H1 (cell line): ENCODE data around the gene LBH. TPM values are rescaled to one million over a fixed set of nuclear protein-coding genes. Genes with fewer than 3 reads are reported as not detected.

ENCODE experiments used
- CTCF ChIA-PET: fragments of 300-600 bp; sonication (Branson Sonifier 250); formaldehyde crosslinking; loops from one replicate; lab custom pipeline; 2021; ENCODE audit not compliant: partially characterized antibody; lab: Charles Lee
- POLR2A ChIA-PET: fragments of 300-600 bp; sonication (Branson Sonifier 250); formaldehyde crosslinking; loops from one replicate; lab custom pipeline; 2021; ENCODE audit warnings: inconsistent platforms; ENCODE audit not compliant: partially characterized antibody; lab: Charles Lee
- DNase-seq, 2 experiments: peaks; one replicate each; pipeline versions ENCODE4 v3.0.0 to v3.0.0-alpha.2; 2010 to 2022; ENCODE audit warnings: low spot score in 2 of 2, low read depth in 1 of 2, mixed read lengths in 1 of 2
- FAIRE-seq: peaks from 2 replicates; lab custom pipeline; 2011; peaks lifted over from hg19 to GRCh38; lab: Jason Lieb, UNC
- H2AFZ ChIP-seq: 2 replicates; pipeline ENCODE4 v1.8.1; 2012; ENCODE audit warnings: low read length, inconsistent platforms
- H2AK5ac ChIP-seq: 2 replicates; pipeline ENCODE4 v1.6.1; 2013; ENCODE audit warnings: low read depth, low read length
- H2BK120ac ChIP-seq: replicated peaks from 2 replicates; pipeline ENCODE3; 2013; ENCODE audit warnings: low read depth, low read length, inconsistent platforms
- H2BK12ac ChIP-seq: 2 replicates; pipeline ENCODE4 v1.6.1; 2013; ENCODE audit warnings: low read depth, low read length
- H2BK15ac ChIP-seq: 2 replicates; pipeline ENCODE4 v1.6.1; 2013; ENCODE audit warnings: low read length
- H2BK20ac ChIP-seq: 2 replicates; pipeline ENCODE4 v1.6.1; 2013; ENCODE audit warnings: low read length
- H2BK5ac ChIP-seq: 2 replicates; pipeline ENCODE4 v1.6.1; 2013; ENCODE audit warnings: low read depth, low read length
- H3K14ac ChIP-seq: 2 replicates; pipeline ENCODE4 v1.6.1; 2013; ENCODE audit warnings: inconsistent platforms; ENCODE audit not compliant: insufficient read length
- H3K18ac ChIP-seq: 2 replicates; pipeline ENCODE4 v1.6.1; 2013; ENCODE audit warnings: low read length; ENCODE audit errors: extremely low read depth
- H3K23ac ChIP-seq: 2 replicates; pipeline ENCODE4 v1.6.1; 2013; ENCODE audit warnings: inconsistent platforms; ENCODE audit not compliant: insufficient read length
- H3K23me2 ChIP-seq: 2 replicates; pipeline ENCODE4 v1.6.1; 2013; ENCODE audit warnings: low read depth, low read length
- H3K27ac ChIP-seq: 2 replicates; pipeline ENCODE4 v1.6.1; 2011; ENCODE audit warnings: low read depth, low read length, inconsistent platforms
- H3K27me3 ChIP-seq, 4 experiments: replicated peaks in 1 of 4; 1 replicate in 1 of 4; 2 replicates in 3 of 4; pipeline versions ENCODE4 v1.6.1 to v1.8.1; 2011 to 2013; ENCODE audit warnings: low read length in 3 of 4, mild to moderate bottlenecking in 3 of 4, inconsistent platforms in 2 of 4, mixed read lengths in 2 of 4, moderate library complexity in 1 of 4; ENCODE audit not compliant: control insufficient read depth in 3 of 4, insufficient read depth in 3 of 4; ENCODE audit errors: extremely low read depth in 1 of 4
- H3K36me3 ChIP-seq, 4 experiments: 2 replicates each; pipeline versions ENCODE4 v1.6.1 to v1.8.1; 2011 to 2013; ENCODE audit warnings: mild to moderate bottlenecking in 4 of 4, low read length in 3 of 4, moderate library complexity in 2 of 4, control low read depth in 1 of 4, inconsistent platforms in 1 of 4; ENCODE audit not compliant: insufficient read depth in 4 of 4, control insufficient read depth in 2 of 4
- H3K4ac ChIP-seq: replicated peaks from 2 replicates; pipeline ENCODE3; 2013; ENCODE audit warnings: low read length, low read depth, mixed read lengths, inconsistent platforms; ENCODE audit not compliant: insufficient read length
- H3K4me1 ChIP-seq, 4 experiments: replicated peaks in 1 of 4; 1 replicate in 1 of 4; 2 replicates in 3 of 4; pipeline versions ENCODE4 v1.6.1 to v1.8.1; 2011 to 2013; ENCODE audit warnings: low read length in 3 of 4, inconsistent platforms in 2 of 4, mixed read lengths in 1 of 4; ENCODE audit not compliant: insufficient read depth in 4 of 4, control insufficient read depth in 3 of 4
- H3K4me2 ChIP-seq, 2 experiments: 2 replicates each; pipeline versions ENCODE4 v1.6.1 to v1.8.1; 2011 to 2013; ENCODE audit warnings: low read depth in 2 of 2, low read length in 2 of 2, control low read depth in 1 of 2, inconsistent platforms in 1 of 2, mild to moderate bottlenecking in 1 of 2; ENCODE audit not compliant: insufficient read depth in 1 of 2
- H3K4me3 ChIP-seq, 4 experiments: fragments of 200-600, 300-600 bp in 1 of 4; sonication (generic), shearing (Covaris generic), sonication (Bioruptor Twin) in 1 of 4; 2 replicates each; pipeline versions ENCODE4 v1.5.1 to v1.8.1; 2011 to 2016; ENCODE audit warnings: low read length in 4 of 4, low read depth in 3 of 4, control low read depth in 2 of 4, inconsistent platforms in 2 of 4, mild to moderate bottlenecking in 2 of 4, mixed read lengths in 1 of 4, moderate library complexity in 1 of 4; ENCODE audit not compliant: insufficient read depth in 2 of 4; ENCODE audit errors: extremely low read depth in 1 of 4
- H3K56ac ChIP-seq: replicated peaks from 2 replicates; pipeline ENCODE3; 2013; ENCODE audit warnings: low read depth, mild to moderate bottlenecking, mixed read lengths, low read length, inconsistent platforms; ENCODE audit not compliant: insufficient read length
- H3K79me1 ChIP-seq: 2 replicates; pipeline ENCODE4 v1.6.1; 2013; ENCODE audit warnings: low read depth, low read length, control low read depth
- H3K79me2 ChIP-seq, 2 experiments: 2 replicates each; pipeline versions ENCODE4 v1.6.1 to v1.8.1; 2012 to 2013; ENCODE audit warnings: low read length in 2 of 2, mild to moderate bottlenecking in 2 of 2, inconsistent platforms in 1 of 2; ENCODE audit not compliant: insufficient read depth in 2 of 2, control insufficient read depth in 1 of 2
- H3K9ac ChIP-seq, 4 experiments: replicated peaks in 1 of 4; 1 replicate in 1 of 4; 2 replicates in 3 of 4; pipeline versions ENCODE4 v1.6.1 to v1.8.1; 2011 to 2013; ENCODE audit warnings: low read depth in 3 of 4, low read length in 3 of 4, control low read depth in 2 of 4, mild to moderate bottlenecking in 2 of 4, moderate library complexity in 2 of 4, inconsistent platforms in 1 of 4; ENCODE audit errors: extremely low read depth in 1 of 4
- H3K9me3 ChIP-seq, 2 experiments: 2 replicates each; pipeline versions ENCODE4 v1.6.1 to v1.8.1; 2012 to 2013; ENCODE audit warnings: mild to moderate bottlenecking in 2 of 2, moderate library complexity in 2 of 2, control low read depth in 1 of 2, inconsistent platforms in 1 of 2, low read depth in 1 of 2, low read length in 1 of 2, mixed read lengths in 1 of 2; ENCODE audit not compliant: insufficient read depth in 2 of 2
- H4K20me1 ChIP-seq, 2 experiments: replicated peaks in 1 of 2; 2 replicates each; pipeline versions ENCODE3 to v1.8.1; 2011 to 2013; ENCODE audit warnings: inconsistent platforms in 2 of 2, low read length in 2 of 2, mild to moderate bottlenecking in 1 of 2; ENCODE audit not compliant: insufficient read depth in 2 of 2, control insufficient read depth in 1 of 2
- H4K5ac ChIP-seq: 2 replicates; pipeline ENCODE4 v1.6.1; 2013; ENCODE audit warnings: low read length, low read depth, mixed read lengths, inconsistent platforms; ENCODE audit not compliant: insufficient read length
- H4K8ac ChIP-seq: 2 replicates; pipeline ENCODE4 v1.8.0; 2013; ENCODE audit warnings: mild to moderate bottlenecking, moderate library complexity, low read length, inconsistent platforms; ENCODE audit not compliant: insufficient read depth; ENCODE audit errors: extremely low read depth
- H4K91ac ChIP-seq: replicated peaks from 2 replicates; pipeline ENCODE3; 2013; ENCODE audit warnings: low read length, mixed read lengths, inconsistent platforms; ENCODE audit not compliant: insufficient read length
- ASH2L ChIP-seq: fragments of 200-600, 300-600 bp; sonication (generic); IDR thresholded peaks from one replicate; pipeline ENCODE4 v1.7.1; 2017; ENCODE audit warnings: low read length
- CHD1 ChIP-seq: IDR thresholded peaks from 2 replicates; pipeline ENCODE4 v1.6.1; 2012; ENCODE audit warnings: low read depth, low read length, improper control_type of control experiment
- GTF2F1 ChIP-seq: IDR thresholded peaks from 2 replicates; pipeline ENCODE4 v1.6.1; 2012; ENCODE audit warnings: low read depth, low read length, improper control_type of control experiment, borderline replicate concordance
- HDAC2 ChIP-seq, 2 experiments: fragments of 300-600 bp in 1 of 2; sonication (generic) in 1 of 2; IDR thresholded peaks; 2 replicates each; pipeline ENCODE4 v1.6.1; 2011 to 2012; ENCODE audit warnings: low read depth in 2 of 2, low read length in 2 of 2, mild to moderate bottlenecking in 2 of 2, moderate library complexity in 2 of 2, borderline replicate concordance in 1 of 2, inconsistent platforms in 1 of 2
- JUN ChIP-seq: IDR thresholded peaks from 2 replicates; pipeline ENCODE4 v1.6.1; 2011; ENCODE audit warnings: low read depth, mild to moderate bottlenecking, improper control_type of control experiment, low read length
- KDM1A ChIP-seq: fragments of 200-600, 300-600 bp; sonication (generic); IDR thresholded peaks from 2 replicates; pipeline ENCODE4 v1.7.1; 2016; ENCODE audit warnings: mild to moderate bottlenecking, low read length, borderline replicate concordance
- MAX ChIP-seq: IDR thresholded peaks from 2 replicates; pipeline ENCODE4 v1.6.1; 2012; ENCODE audit warnings: inconsistent platforms
- POLR2A ChIP-seq, 2 experiments: IDR thresholded peaks; 1 replicate in 1 of 2; 2 replicates in 1 of 2; pipeline ENCODE4 v1.6.1; 2011; ENCODE audit warnings: low read depth in 2 of 2, low read length in 2 of 2, mild to moderate bottlenecking in 2 of 2; ENCODE audit errors: control extremely low read depth in 1 of 2
- POU5F1 ChIP-seq: IDR thresholded peaks from 2 replicates; pipeline ENCODE4 v1.6.1; 2011; ENCODE audit warnings: low read depth, mild to moderate bottlenecking, low read length, moderate library complexity
- SAP30 ChIP-seq: fragments of 300-600 bp; sonication (generic); IDR thresholded peaks from 2 replicates; pipeline ENCODE4 v1.7.1; 2012; ENCODE audit warnings: low read length, moderate library complexity, mild to moderate bottlenecking, inconsistent platforms; ENCODE audit not compliant: insufficient read depth, insufficient replicate concordance
- SIRT6 ChIP-seq: IDR thresholded peaks from one replicate; pipeline ENCODE4 v1.7.1; 2012; ENCODE audit warnings: low read length, inconsistent platforms
- SP1 ChIP-seq: IDR thresholded peaks from 2 replicates; pipeline ENCODE4 v1.6.1; 2011; ENCODE audit warnings: low read depth, low read length
- SP2 ChIP-seq: IDR thresholded peaks from 2 replicates; pipeline ENCODE4 v1.6.1; 2012; ENCODE audit warnings: mild to moderate bottlenecking, low read length, inconsistent platforms
- WGBS, 2 experiments: shearing (Covaris generic) in 1 of 2; methylation state at CpG; one replicate each; pipeline versions ENCODE4 v1.1.6 to v1.1.7; 2013 to 2015; ENCODE audit warnings: low lambda C conversion rate in 2 of 2, mixed read lengths in 2 of 2, inconsistent platforms in 1 of 2, low coverage in 1 of 2, missing lambda C conversion rate in 1 of 2; ENCODE audit not compliant: insufficient replicate concordance in 2 of 2, insufficient coverage in 1 of 2, insufficient read length in 1 of 2; ENCODE audit errors: extremely low coverage in 1 of 2, missing lambda C conversion rate in 1 of 2; 5-methylcytosine and 5-hydroxymethylcytosine counted together
- polyA plus RNA-seq, 7 experiments: library from polyadenylated mRNA; depleted of rRNA in 3 of 7; stranded (reverse) in 5 of 7; unstranded in 2 of 7; fragments of >200 nt in 5 of 7; fragments of 200-250 nt in 2 of 7; gene quantifications; 1 replicate in 5 of 7; 2 replicates in 1 of 7; 4 replicates in 1 of 7; pipeline versions ENCODE4 v1.2.1 to v1.2.3, GENCODE V29; 2011 to 2013; ENCODE audit warnings: missing spikeins in 2 of 7, mixed read lengths in 2 of 7
- total RNA-seq: library from RNA; stranded (reverse); fragmentation: NEBNext Ultra II Directional; extraction: Animal tissue kit (Norgen Biotek cat#: 25700); gene quantifications from 2 replicates; pipeline ENCODE4 v1.2.1, GENCODE V29; 2021

LBH gene
- total and polyA plus RNA-seq, 2 of the 8 experiments (the other 6 are each of a cell fraction or from before 2014, with no cell fraction given) = 25.7 to 34.5 TPM

- no peak overlapping the region for H2BK5ac ChIP-seq
- H3K4ac ChIP-seq = no peak overlapping the region
- H4K5ac ChIP-seq = no peak overlapping the region
- no peak overlapping the region for H3K4me2 ChIP-seq
- H2BK15ac ChIP-seq = no peak overlapping the region
- CTCF ChIA-PET = interaction anchor here (0.5 to 2.7 kb wide), 6 partner anchors 12 to 1093 kb away, joined by 3 to 12 read pairs (median 4); no protein-coding TSS in a partner anchor
- H3K56ac ChIP-seq = no peak overlapping the region
- H3K18ac ChIP-seq = no peak overlapping the region
- peaks cover 8% of the 10 kb centered on the region for H3K23me2 ChIP-seq
- H3K27me3 ChIP-seq = peaks cover 3 to 23% (median 17%) of the 10 kb centered on the region in 4 experiments; a peak in 6 of 7 replicates
- H3K9ac ChIP-seq = no peak overlapping the region
- H3K9me3 ChIP-seq = no peaks in the 10 kb centered on the region
- peaks cover 0 to 2% (median under 1%) of the 10 kb centered on the region in 4 experiments; a peak in 2 of 7 replicates for H3K4me1 ChIP-seq
- H3K79me2 ChIP-seq = no peaks in the 10 kb centered on the region
- H4K91ac ChIP-seq = no peak overlapping the region
- no peak overlapping the region for H2BK20ac ChIP-seq
- no peak overlapping the region for H2AK5ac ChIP-seq
- H2AFZ ChIP-seq = no peak overlapping the region
- 79 to 100% methylated on average over 2 to 10 of the region's 10 CpGs for WGBS, 2 experiments
- H3K27ac ChIP-seq = no peak overlapping the region
- DNase-seq (no peak), FAIRE-seq (no peak)
- POLR2A ChIA-PET = interaction anchor here (1.9 kb wide), 1 partner anchor 11 kb away, joined by 4 read pairs; no protein-coding TSS in a partner anchor
- H4K20me1 ChIP-seq = peaks cover 0 to 2% of the 10 kb centered on the region in 2 experiments
- H3K79me1 ChIP-seq = no peaks in the 10 kb centered on the region
- H2BK120ac ChIP-seq = no peak overlapping the region
- H3K36me3 ChIP-seq = no peaks in the 10 kb centered on the region
- H3K4me3 ChIP-seq = no peak overlapping the region
- H3K14ac ChIP-seq = no peak overlapping the region
- H4K8ac ChIP-seq = no peak overlapping the region
- no peak overlapping the region for H3K23ac ChIP-seq
- H2BK12ac ChIP-seq = no peak overlapping the region
- TF ChIP-seq SP1 (no peak), CHD1 (no peak), SIRT6 (no peak), HDAC2 (IDR thresholded peaks at IDR 0.05; ENCODE audit: borderline replicate concordance in 1 of 2, low read depth in 2 of 2, low read length in 2 of 2) (no peak), SP2 (no peak), KDM1A (no peak), MAX (no peak), JUN (no peak), POLR2A (IDR thresholded peaks at IDR 0.05; ENCODE audit: control extremely low read depth in 1 of 2, low read depth in 2 of 2, low read length in 2 of 2) (no peak), POU5F1 (no peak), ASH2L (no peak), SAP30 (no peak), GTF2F1 (no peak)
Measured at GRCh38 chr2:30226144-30227032, 4.9 kb upstream of the LBH start.
